ENCODE measurements around the gene NXPE1. TPM values are rescaled to one million over a fixed set of nuclear protein-coding genes. Genes with fewer than 3 reads are reported as not detected.

NXPE1 gene
- not detected in 2 replicates for total RNA-seq

DNA sequence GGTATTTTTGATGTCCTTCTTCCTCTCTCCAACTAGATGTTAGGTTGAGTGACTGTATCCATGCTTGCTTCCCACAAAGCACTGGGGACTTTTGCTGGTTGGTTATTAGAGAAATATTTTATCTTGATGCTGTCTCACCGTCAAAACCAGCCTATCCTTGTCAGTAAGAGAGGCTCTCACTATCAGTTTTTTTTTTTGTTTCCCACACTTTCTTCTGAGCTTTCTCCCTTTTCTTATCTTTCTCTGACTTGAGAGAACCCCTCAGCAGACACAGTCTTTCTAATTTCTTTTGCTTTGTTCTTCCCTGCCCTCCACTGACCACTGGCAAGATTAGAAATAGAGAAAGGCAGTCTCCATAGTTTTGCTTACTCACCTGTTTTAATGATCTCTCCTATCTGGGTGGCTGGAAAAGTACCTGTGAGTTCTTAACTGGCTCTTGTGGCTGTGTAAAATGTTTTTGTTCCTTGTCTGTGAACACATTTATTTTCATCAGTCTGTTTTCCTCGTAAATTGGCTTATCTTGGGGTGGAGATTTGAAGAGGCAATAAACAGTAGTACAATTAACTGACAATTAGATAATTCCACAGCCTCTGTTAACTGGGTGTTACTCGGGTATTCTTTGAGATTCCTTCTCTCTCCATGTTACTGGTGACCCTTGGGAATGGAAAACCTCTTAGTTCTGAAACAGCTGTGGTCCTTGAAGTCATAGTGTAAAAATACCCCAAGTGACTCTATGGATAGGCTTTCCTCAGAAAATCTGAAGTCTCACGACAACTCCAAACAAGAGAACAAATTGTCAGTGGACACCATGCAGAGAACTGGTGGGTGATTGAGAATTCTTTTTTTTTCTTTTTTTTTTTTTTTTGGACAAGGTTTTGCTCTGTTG is at the start of gene NXPE1:
NXPE1 (minus strand) TSS at position 457 of the 886 bp plus-strand sequence. CDS start 8,680 bp downstream, outside the sequence.

DNA sequence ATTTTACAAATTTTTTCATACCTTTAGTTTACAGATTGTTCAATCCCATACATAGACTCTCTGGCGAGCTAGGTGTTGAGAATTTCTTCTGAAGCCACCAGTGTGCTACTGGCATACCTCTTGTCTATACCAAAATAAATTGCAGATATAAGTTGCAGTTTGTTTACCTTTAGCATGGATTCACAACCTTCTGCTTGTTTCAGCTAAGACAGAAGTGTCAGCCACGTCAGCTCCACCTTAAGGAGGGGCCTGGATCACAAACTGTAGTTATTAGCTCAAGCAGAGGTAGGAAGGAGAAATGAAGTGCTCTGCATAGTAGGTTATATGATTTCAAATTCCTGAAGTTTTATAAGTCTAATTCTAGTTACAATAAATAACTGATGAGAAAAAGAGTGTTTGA is 35.9 kb upstream of the NXPE1 start, which contains the start of gene NXPE4:
NXPE4 (minus strand) TSS at position 216 of the 400 bp plus-strand sequence. CDS start 1,027 bp downstream, outside the sequence.

Small RNA genes lying within 50 kb of the gene (small RNA-seq; reads per million reads assigned to genes)
- gene RF01210: not detected

Other genes with a start within 250 kb of the NXPE1 start
- 3.4 and 4.2 TPM in 2 replicates for gene C11orf71, start 159.4 kb downstream of the NXPE1 start, total RNA-seq
- 36.3 and 43.4 TPM in 2 replicates for gene RBM7, start 159.2 kb downstream of the NXPE1 start, total RNA-seq
- gene REXO2, start 120.4 kb downstream of the NXPE1 start, total RNA-seq: 98.0 and 103 TPM in 2 replicates
- gene NXPE4, start 35.9 kb upstream of the NXPE1 start, total RNA-seq: not detected in 2 replicates
- gene NXPE2, start 118.6 kb upstream of the NXPE1 start, total RNA-seq: not detected in 2 replicates

All from vein endothelial cell (primary cell).